ENCODE data around the gene KCTD8.

KCTD8 gene

DNA sequence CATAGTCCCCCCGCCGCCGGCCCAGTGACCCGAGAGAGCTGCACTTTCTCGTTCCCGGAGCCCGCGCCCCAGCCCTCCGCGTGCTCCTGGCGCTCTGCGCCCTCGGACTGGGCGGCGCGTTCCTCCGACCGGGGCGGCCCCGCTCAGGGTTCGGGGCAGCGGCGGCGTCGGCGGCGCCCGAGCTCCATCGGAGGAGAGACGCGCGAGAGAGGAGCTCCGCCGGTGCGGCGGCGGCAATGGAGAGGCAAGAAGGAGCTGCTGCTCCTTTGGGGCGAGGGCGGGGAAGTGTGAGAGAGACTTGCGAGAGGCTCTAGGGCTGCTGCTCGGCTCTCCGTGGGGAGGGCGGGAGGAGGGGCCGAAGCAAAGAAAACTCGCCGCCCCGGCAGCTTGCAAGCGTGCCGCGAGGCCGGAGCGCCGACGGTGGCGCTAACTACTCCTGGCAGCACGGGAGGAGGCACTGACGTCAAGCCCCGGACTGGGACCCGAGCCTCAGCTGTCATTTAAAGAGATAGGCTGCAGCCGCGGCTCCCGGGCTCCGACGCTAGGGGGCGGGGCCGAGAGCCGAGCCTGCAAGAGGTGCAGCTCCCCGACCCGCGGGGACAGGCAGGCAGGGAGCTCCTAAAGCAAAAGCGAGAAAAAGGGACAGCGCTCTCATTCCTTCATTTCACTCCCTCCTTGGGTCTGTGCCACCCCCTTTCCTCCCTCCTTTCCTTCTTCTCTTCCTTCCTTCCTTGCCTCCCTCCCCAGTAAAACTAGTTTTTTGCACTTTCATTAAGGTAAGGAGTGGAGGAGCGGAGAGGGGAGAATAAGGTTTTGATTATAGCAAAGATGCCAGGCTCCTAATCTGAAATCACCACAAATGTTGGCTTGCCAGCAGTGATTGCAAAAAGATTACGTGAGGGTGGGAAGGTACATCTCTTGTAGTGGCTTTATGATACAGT lies at the start of gene KCTD8:
TSS of gene KCTD8 (minus strand) at position 289 of the 941 bp plus-strand sequence.
- peak; percentile 57 for DNase-seq

DNA sequence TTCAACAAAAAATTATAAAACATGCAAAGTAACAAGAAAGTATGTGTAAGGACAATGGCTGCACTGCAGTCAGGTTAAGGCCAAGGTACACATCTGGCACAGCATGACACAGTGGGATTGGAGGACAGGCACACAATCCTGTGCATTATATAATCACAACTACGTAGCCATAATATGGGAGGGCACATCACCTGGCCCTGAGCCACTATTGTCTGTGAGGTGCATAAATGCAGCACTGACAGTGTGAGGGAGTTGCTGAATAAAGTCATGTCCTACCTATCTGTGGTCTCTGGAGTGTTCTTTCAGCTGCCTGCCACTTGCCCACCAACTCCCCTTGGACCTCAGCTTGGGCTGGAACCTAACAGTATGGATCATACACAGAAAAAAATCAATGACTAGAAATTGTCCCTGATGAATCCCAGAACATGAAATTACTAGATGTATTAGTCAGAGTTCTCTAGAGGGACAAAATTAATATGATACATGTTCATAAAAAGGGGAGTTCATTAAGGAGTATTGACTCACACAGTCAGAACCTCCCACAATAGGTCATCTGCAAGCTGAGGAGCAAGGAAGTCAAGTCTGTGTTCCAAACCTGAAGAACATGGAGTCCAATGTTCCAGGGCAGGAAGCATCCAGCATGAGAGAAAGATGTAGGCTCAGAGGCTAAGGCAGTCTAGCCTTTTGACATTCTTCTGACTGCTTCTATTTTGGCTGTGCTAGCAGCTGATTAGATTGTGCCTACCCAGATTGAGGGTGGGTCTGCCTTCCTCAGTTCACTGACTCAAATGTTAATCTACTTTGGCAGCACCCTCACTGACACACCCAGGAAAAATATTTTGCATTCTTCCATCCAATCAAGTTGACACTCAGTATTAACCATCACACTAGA lies 46.4 kb upstream of the KCTD8 start:
- no peak for DNase-seq

DNA sequence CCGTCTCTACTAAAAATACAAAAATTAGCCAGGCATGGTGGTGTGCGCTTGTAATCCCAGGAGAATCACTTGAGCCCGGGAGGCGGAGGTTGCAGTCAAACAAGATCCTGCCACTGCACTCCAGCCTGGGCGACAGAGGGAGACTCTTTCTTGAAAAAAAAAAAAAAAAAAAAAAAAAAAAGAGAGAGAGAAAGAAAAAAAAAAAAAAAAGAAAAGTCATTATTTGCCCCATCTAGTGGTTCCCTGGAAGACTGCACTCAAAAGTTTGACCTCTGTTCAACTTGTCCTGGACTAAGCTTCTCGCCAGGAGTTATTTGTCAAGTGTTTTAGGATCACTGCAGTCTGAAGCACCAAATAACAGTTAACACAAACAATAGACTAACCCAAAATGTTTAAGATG lies 45.3 kb upstream of the KCTD8 start:
- DNase-seq, result no peak

DNA sequence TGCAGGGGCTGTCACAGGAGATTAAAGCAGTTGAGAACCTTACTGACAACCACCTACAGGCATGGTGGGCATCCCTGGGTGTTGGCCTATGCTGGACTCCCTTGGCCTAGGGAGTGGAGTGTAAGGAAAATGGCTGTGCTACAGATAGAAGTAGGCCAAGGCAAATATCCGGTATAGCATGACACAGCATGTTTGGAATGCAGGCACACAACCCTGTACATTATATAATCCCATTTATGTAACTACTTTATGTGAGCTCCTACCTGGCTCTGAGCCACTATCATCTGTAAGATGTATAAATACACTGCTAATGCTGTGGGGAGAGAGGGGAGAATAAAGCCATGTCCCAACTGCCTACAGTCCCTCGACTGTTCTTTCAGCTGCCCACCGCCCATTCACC lies 38.7 kb upstream of the KCTD8 start:
- DNase-seq, result no peak

DNA sequence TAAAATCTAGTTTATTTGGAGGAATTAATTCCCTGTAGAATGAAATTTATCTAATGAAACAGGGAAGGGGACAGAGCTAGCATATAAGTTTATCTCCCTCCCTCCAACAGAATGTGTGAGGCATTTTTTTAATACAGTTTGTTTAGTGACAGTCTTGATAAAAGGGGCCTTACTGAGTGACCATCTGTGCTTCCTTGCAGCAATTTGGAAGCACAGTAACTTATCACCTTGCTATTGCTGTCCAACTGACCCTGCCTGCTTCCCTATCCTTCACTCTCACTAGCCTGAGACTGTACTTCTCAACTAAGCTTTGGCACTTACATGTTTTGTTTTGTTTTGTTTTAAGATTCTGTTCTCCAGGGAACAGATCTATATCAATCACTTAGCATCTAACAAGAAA lies 31.1 kb upstream of the KCTD8 start:
- no peak for DNase-seq

DNA sequence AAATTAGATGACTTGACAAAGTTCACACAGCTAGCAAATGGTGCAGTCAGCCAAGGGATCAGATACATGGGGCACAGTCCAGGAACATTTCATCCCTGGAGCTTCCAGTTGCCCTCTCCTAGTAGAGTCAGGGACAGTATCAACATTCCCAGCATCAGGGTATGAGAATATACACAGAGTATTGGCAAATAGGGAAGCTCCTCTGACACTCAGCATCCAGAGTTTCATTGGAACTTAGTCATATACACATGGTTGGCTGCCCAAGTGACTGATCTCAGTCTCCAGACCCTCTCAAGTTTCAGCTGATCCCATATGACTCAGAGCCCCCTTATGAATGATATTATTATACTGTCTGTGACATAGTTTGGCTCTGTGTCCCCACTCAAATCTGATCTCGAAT lies 13.7 kb upstream of the KCTD8 start:
- DNase-seq, result no peak

DNA sequence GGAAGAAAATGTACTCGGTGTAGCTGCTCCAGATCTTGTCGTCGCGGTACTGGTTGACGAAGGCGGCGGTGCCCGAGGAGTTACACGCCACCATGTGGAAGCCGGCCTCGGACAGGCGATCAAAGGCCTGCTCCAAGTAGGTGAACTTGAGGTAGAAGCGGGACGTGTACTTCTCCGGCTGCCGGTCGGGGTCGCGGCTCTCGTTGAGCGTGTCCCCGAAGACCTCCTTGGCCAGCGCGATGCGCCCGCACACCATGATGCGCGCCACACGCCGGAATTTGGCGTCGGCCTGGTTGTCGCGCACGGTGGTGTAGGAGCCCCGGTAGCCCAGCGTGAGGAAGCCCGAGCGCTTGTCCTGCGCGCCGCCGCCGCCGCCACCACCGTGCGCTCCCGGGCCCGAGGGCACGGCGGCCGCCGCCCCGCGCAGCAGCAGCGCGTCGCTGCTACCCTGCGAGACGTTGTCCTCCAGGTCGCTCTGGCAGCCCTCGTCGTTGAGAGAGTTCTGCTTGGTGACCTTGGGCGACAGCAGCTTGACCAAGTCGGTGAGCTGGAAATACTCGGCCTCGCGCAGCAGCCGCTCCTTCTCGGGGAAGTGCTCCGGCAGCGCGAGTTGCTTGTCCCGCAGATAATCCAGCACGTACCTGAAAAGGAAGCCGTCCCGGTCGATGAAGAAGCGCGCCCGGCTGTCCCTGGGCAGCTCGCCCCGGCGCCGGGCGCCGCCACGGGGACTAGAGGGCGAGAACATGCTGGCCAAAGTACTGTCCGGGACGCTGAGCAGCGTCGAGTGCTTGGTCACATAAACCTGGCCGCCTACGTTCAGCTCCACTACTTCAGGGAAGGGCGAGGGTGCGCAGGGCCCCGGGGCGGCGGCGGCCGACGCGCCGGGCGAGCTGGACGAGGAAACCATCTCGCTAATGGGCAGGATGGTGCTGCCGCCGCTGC lies 775 bp downstream of the KCTD8 start:
- DNase-seq, result no peak

DNA sequence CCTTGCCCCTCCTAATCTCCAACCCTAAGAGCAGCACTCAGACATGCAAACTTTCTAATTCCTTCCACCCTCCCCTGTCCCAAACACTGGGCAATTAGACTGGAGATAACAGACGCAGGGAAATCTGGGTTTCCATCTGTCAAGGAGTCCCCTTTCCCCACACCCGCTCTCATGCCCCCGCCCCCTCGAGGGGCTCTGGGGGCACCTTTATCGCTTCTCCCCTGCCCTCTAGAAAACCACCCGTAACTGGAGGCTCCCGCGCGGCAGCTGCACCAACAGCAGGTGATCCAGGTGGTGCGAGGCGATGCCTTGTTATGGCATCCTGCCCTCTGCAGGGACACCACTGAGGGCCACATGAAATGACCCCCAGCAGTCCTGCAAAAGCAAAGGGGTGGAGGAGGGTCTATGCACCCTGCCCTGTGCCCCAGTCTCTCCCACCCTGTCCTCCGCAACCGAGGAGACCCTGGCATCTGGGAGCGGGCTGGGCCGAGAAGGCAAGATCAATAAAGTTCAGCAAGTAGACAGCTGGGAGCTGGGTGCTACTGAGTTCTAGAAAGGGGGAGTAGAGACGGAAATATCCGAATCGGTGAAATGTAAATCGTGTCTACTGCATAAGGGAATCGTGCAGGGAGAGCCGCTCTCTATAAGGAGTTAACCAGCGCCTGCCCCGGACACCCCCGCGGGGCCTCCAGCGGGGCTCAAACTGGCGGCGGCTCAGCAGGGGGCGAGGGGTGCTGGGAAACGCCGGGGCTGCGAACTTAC lies 1.6 kb downstream of the KCTD8 start:
- DNase-seq, result no peak

DNA sequence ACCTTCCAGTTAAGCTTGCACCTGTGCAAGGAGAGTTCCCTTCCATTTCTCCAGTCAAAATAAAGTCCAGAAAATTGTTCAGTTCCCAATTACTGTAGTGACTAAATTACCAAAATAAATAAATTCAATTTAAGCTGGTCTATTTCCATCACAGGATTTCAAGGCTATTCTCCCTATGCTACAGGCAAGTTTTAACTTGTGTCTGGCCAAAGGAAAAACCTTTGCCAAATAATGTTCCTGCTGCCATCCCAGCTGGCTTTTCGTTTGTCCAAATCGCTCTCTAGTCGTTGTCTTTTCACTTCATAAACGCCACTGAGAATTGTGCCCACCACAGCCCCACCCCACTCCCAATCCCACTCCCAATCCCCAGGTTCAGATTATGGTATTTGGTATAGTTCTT lies 2.4 kb downstream of the KCTD8 start:
- no peak for DNase-seq

DNA sequence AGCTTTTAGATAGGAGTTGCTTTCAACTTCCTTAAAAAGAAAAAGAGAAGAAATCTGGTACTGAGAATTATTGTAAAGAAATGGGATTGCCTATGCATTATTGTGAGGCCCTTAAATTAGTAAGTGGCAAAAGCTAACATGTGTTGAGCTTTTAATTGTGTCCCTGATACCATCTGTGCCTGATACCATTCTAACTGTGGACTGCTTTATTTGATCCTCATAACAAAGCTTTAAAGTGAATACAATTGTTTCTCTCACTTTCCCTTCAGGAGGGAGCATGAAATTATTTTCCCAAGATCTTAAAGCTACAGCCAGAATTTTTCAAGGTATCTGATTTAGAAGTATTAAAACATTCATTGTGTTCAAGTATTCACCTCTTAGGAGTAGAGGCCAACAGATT lies 9.9 kb downstream of the KCTD8 start:
- no peak for DNase-seq

DNA sequence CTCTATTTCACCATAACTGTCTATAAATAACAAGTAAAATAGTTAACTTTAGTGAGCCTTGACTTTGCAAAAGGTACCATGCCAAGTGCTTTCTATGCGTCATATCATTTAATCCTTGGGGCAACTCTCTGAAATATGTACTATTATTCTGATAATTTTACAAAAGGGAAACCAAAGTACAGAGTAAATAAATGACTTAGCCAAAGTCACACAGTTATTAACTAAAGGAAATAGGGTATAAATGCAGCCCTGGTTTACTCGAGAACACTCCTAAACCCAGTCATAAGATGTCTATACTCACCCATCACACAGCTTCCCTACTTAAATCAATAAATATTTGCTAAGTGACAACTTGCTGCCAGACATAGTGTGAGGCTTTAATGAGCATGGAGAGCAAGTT lies 14.4 kb downstream of the KCTD8 start:
- no peak for DNase-seq

DNA sequence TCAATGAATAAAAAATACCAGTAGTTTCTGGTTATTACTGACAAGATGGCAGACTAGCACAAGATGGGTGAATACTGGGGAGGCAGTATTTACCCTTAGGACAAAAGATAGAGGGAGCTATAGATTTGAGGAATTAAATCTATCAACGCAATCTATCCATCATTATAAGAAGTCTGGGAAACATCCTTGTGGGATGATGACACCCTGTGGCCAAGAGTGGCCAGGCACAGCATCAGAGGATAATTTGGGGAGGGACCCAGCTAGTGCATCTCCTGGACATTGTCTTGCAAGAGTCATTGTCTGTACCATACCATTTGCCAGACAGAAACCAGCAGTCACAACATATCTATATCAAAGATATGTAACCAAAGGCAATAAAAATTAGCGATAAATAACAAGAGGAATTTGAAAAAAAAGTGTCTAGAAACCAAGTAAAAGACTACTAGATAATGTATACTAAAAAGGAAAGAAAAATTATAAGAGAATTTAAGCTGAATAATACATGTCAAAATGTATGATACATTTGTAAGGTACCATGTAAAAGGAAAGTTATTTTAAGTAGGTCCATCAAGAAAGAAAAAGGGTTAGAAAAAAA lies 22.9 kb downstream of the KCTD8 start:
- DNase-seq, result no peak

DNA sequence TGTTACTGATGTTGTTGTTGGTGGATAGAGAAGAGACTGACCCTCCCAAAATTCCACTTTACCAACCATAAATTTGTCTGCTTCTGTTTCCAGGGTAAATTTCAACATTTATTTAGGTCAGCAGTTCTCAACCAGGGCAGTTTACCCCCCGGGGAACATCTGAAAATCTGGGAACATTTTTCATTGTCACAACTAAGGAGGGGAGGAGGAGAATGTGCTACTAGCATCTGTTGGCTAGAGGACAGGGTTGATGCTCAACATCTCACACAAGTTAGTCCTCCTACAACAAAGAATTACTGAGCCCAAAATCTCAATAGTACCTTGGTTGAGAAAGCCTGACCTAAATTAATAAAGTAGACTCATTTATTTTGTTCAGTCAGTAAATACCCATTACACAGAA lies 25.7 kb downstream of the KCTD8 start:
- no peak for DNase-seq

DNA sequence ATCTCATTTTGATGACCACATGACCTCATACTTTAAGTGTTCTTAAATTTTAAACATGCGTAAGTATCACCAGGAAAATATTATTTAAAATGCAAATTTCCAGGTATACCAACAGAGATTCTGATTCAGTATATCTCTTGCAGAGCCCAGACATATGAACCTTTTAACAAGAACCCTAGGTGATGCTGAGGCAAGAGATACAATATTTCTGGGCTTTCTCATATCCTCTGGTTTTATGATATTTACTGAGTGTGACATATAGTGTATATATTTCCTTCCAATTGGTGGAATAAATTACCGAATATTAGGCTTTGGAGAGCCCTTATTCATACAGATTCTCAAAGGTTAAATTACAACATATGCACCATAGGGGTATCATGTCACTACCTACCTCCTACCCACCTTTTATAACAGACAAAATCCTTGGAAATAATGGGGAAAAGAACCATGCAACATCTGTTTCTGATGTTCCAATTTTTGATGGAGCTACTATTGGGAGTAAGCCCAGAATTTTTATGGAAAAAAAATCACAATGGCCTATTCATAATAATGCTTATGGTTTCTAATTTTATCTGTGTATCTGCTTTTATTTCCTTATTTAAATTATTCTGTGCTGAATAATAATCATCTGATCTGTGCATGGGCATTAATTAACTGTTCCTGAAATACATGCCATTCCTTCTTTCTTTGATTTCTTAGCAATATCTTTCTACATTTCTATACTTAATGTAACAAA lies 27.1 kb downstream of the KCTD8 start:
- DNase-seq, result no peak

DNA sequence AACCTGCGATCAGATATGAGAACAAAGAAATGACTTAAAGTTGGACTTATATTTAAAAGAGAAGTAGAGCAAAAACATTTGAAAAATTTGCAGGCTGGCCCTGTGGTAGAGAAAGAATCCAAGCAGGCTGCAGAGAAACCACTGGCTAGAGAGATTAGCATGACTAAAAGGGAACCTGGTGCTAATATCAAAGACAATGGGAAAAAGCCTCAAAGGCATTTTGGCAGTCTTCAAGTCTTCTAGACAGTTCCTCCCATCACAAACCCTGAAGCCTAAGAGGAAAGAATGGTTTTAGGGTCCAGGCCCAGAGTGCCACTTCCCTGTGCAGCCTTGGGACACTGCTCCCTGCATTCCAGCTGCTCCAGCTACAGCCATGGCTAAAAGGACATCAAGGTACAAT lies 33.4 kb downstream of the KCTD8 start:
- DNase-seq, result no peak

DNA sequence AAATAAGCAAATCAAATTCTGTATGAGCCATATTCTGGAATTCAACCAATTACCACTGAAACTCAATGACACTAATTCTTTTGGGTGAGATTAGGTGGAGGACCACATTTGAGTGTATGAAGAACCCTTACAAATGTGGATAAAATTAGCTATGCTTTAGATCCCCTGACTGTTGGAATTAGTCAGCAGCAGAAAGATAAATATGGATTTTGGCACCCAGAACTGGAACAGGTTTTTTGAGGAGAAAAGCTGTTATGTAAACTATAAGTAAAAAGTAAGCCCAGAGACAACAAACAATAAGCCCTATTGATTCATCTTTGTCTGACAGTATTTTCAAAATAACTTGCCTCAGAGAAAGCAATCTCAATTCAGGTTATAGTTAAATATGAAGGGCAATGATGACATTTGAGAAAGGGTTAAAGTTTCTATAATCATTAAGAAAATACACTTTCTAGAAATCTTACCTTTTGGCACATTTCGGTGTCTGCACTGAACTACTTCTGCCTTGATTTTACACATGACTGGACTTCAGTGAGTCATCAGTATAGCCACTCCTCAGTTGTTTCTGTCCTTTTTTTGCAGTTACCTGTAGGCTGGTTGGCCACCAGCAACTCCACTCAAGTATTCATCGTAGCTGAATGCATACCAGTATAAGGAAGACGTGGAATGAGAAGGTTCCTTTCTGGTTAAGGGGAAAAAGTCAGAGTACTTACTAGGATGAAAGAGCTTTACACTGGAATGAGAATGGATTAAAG lies 80.0 kb downstream of the KCTD8 start:
- no peak for DNase-seq

DNA sequence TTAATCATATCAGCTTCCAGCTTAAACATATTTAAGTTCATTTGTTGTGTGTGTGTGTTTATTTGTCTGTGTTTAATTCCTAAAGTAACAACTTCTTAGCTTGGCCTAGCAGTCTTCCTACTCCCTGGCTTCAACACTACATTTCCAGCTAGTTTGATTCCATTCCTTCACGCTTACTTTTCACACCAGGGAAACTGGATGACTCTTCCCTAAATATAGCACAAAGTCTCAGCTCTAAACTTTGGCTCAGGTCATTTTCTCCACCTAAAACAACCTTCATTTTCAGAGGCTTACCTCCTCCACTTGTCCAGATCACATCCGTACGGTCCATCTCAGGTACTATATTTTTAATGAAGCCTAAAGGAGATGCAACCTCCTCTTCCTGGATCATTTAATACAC lies 94.4 kb downstream of the KCTD8 start:
- DNase-seq, result no peak

DNA sequence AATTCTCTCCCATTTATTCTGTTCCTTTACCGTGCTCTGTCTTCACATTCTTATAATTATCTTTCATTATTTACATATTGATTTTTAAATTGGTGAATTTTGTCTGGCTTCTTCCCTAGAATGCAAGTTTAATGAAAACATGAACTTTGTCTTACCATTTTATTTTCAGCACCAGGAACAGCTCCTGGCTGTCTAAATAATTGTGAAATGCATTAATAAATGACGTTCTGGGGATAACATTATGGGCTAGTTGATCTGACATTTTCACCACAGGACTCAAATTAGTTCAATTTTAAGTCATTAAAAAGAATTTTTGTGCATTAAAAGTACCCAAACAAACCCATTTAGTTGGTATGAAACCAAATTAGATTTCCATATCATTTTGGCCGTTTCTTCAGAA lies 97.5 kb downstream of the KCTD8 start:
- DNase-seq, result no peak

DNA sequence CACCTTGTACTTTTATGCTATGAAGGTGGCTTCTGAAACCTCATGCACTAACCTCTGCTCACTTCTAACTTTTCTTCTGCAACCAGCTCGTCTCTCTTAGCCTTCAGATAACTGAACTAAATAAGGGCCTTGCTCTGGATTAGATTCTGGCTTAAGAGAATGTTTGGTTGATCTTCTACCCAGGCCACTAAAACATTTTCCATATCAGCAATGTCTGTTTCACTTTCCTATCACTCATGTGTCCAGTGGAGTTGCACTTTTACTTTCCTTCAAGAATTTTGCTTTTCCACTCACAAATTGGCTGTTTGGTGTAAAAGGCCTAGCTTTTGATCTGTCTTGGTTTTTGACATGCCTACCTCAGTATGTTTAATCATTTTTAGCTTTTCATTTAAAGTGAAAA lies 105.8 kb downstream of the KCTD8 start:
- DNase-seq, result no peak

DNA sequence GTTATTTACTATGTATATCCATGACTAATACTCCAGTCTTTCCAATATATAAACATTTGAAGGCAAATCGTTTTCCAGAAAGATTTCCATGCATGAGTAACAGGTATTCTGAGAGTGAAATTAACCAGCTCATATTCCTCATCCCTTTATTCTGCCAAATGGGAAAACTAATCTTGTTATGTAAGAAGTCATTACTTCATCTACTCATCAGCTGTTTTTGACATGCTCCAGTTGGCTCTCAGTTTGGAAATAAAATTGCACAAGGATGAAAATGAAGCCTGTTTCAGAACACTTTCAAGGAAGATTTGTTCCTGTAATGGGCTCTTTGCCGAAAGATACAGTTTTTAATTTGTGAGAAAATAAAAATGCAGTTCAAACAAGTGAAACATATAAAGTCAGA lies 121.9 kb downstream of the KCTD8 start:
- DNase-seq, result no peak

All from stimulated activated CD4-positive, alpha-beta T cell treated with anti-CD3 and anti-CD28 coated beads, Interleukin-4, amount 100 ng/mL, for 24 hours (primary cell).